Common myeloid progenitor, CD34-positive (primary cell): ENCODE data around the gene TOGARAM2.

ENCODE experiments used
- CTCF ChIA-PET: fragments of 350-600 bp; sonication (Branson Sonifier 250); formaldehyde crosslinking; loops from one replicate; lab custom pipeline; 2021; ENCODE audit warnings: antibody characterized with exemption; lab: Charles Lee
- POLR2A ChIA-PET: fragments of 350-600 bp; sonication (Branson Sonifier 250); formaldehyde crosslinking; loops from one replicate; lab custom pipeline; 2021; ENCODE audit warnings: antibody characterized with exemption; lab: Charles Lee
- DNase-seq, 3 donors: peaks; one replicate each; pipeline versions ENCODE4 v3.0.0 to v3.0.0-alpha.2; 2013
- H3K27ac ChIP-seq, 2 experiments: 1 replicate in 1 of 2; 2 replicates in 1 of 2; pipeline ENCODE4 v1.7.0; 2013; ENCODE audit warnings: inconsistent platforms in 2 of 2, low read length in 2 of 2, mild to moderate bottlenecking in 2 of 2, low read depth in 1 of 2, moderate library complexity in 1 of 2; ENCODE audit not compliant: severe bottlenecking in 2 of 2, insufficient read depth in 1 of 2, poor library complexity in 1 of 2
- H3K27me3 ChIP-seq, 5 experiments: replicated peaks in 2 of 5; 1 replicate in 3 of 5; 2 replicates in 2 of 5; pipeline versions ENCODE4 v1.6.1 to v1.7.0; 2013; ENCODE audit warnings: low read length in 4 of 5, mild to moderate bottlenecking in 2 of 5, moderate library complexity in 2 of 5, inconsistent platforms in 1 of 5; ENCODE audit not compliant: insufficient read depth in 5 of 5, control insufficient read depth in 4 of 5
- H3K36me3 ChIP-seq, 4 experiments: 1 replicate in 2 of 4; 2 replicates in 2 of 4; pipeline versions ENCODE4 v1.6.1 to v1.7.0; 2013; ENCODE audit warnings: low read length in 3 of 4, control low read depth in 1 of 4, mild to moderate bottlenecking in 1 of 4; ENCODE audit not compliant: control insufficient read depth in 4 of 4, insufficient read depth in 4 of 4
- H3K4me1 ChIP-seq, 4 experiments: 1 replicate in 3 of 4; 2 replicates in 1 of 4; pipeline versions ENCODE4 v1.6.1 to v1.7.1; 2013; ENCODE audit warnings: low read length in 3 of 4, mild to moderate bottlenecking in 3 of 4, control low read depth in 1 of 4, inconsistent platforms in 1 of 4, moderate library complexity in 1 of 4; ENCODE audit not compliant: control insufficient read depth in 4 of 4, insufficient read depth in 4 of 4; ENCODE audit errors: control extremely low read depth in 1 of 4
- H3K4me3 ChIP-seq, 7 experiments: 1 replicate in 4 of 7; 2 replicates in 3 of 7; pipeline versions ENCODE4 v1.5.1 to v1.7.0; 2013; ENCODE audit warnings: mild to moderate bottlenecking in 7 of 7, low read length in 6 of 7, moderate library complexity in 6 of 7, inconsistent platforms in 2 of 7, low read depth in 2 of 7, control low read depth in 1 of 7; ENCODE audit not compliant: insufficient read depth in 4 of 7, control insufficient read depth in 1 of 7; ENCODE audit errors: extremely low read depth in 1 of 7
- H3K9me3 ChIP-seq, 5 experiments: 1 replicate in 4 of 5; 2 replicates in 1 of 5; pipeline versions ENCODE4 v1.6.1 to v1.7.1; 2013; ENCODE audit warnings: low read length in 4 of 5, mild to moderate bottlenecking in 2 of 5, inconsistent platforms in 1 of 5, low read depth in 1 of 5, moderate library complexity in 1 of 5; ENCODE audit not compliant: control insufficient read depth in 4 of 5, insufficient read depth in 2 of 5; ENCODE audit errors: control extremely low read depth in 1 of 5
- WGBS: methylation state at CpG from one replicate; pipeline ENCODE4 v1.1.5; 2013; ENCODE audit not compliant: insufficient coverage; 5-methylcytosine and 5-hydroxymethylcytosine counted together

Gene TOGARAM2

DNA sequence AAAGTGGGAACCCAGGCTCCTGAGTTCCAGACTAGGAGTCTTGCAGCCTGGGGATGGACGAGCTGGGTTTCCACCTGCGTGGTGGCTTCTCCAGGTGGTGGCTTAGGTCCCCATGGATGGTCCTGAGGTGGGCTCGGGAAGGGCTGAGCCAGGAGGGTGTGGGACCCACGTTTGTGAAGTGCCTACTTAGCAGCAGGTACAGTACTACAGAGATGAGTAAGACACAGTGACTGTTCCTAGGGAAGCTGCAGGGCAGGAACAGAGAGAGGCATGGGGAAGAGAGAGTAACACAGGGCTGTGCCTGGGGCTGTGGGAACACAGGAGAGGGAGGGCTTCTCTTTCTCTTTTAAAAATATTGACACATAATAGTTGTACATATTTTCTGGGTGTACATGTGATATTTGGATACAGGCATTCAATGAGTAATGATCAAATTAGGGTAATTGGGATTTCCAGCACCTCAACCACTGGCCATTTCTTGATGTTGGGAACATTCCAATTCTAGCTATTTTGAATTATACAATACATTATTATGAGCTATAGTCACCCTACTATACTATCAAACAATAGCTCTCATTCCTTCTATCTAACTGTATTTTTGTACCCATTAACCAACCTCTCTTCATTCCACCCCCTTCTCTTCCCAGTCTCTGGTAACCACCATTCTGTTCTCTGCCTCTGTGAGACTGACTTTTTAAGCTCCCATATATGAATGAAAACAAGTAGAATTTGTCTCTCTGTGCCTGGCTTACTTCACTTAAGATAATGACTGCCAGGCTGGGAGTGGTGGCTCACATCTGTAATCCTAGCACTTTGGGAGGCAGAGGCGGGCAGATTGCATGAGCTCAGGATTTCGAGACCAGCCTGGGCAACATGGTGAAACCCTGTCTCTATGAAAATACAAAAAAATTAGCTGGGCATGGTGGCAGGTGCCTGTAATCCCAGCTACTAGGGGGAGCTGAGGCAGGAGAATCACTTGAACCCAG, 15.0 kb downstream of the TOGARAM2 start:
- Histone ChIP-seq H3K27me3 (no peaks in the 10 kb centered on the region), H3K36me3 (no peaks in the 10 kb centered on the region), H3K27ac (no peak overlapping the region), H3K9me3 (no peaks in the 10 kb centered on the region), H3K4me1 (peaks cover 3 to 24% (median 19%) of the 10 kb centered on the region in 4 experiments), H3K4me3 (no peak overlapping the region)
- ChIA-PET CTCF (interaction anchor here (0.5 to 1.7 kb wide), 3 partner anchors 18 to 133 kb away, joined by 3 to 5 read pairs (median 3); no protein-coding TSS in a partner anchor), POLR2A (interaction anchor here (0.6 kb wide), 2 partner anchors 51 to 526 kb away, joined by 6 to 11 read pairs; no protein-coding TSS in a partner anchor)
- WGBS = 90% methylated on average over 4 of the region's 6 CpGs
- no peak for DNase-seq

DNA sequence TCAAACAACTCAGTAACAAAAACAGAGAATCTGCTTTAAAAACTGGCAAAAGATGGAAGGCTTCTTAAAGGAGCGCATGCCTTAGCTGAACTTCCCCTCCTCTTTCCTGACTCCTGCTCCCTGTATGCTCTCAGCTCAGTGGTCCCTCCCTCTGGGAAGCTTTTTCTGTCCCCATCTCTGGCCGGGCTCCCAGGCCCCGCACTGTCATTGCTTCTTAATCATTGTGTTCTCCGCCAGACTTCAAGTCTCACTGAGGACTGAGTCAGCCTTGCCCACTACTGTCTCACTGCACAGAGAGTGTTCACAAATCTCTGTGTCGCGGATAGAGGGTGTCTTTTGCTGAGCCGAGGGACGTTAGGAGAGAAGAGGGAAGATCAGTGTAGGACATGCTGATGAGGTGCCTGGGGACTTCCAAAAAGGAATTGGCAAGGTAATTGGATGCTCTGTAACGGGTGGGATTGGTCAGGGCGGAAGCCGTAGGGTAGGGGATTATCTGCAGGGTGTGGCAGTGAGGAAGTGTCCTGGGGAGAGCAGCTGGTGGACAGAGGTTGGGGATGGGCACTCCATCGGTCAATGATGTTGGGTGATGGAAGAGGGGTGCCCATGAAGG, 16.2 kb downstream of the TOGARAM2 start:
- Histone ChIP-seq H3K27ac (no peak overlapping the region), H3K4me3 (no peak overlapping the region), H3K4me1 (peaks cover 3 to 29% (median 23%) of the 10 kb centered on the region in 4 experiments), H3K9me3 (no peaks in the 10 kb centered on the region), H3K27me3 (no peaks in the 10 kb centered on the region), H3K36me3 (no peaks in the 10 kb centered on the region)
- POLR2A ChIA-PET = no interaction called here
- WGBS = 94% methylated on average over 11 of the region's 12 CpGs
- DNase-seq = no peak
- CTCF ChIA-PET = interaction anchor here (1.7 kb wide), 1 partner anchor 36 kb away, joined by 5 read pairs; no protein-coding TSS in a partner anchor

DNA sequence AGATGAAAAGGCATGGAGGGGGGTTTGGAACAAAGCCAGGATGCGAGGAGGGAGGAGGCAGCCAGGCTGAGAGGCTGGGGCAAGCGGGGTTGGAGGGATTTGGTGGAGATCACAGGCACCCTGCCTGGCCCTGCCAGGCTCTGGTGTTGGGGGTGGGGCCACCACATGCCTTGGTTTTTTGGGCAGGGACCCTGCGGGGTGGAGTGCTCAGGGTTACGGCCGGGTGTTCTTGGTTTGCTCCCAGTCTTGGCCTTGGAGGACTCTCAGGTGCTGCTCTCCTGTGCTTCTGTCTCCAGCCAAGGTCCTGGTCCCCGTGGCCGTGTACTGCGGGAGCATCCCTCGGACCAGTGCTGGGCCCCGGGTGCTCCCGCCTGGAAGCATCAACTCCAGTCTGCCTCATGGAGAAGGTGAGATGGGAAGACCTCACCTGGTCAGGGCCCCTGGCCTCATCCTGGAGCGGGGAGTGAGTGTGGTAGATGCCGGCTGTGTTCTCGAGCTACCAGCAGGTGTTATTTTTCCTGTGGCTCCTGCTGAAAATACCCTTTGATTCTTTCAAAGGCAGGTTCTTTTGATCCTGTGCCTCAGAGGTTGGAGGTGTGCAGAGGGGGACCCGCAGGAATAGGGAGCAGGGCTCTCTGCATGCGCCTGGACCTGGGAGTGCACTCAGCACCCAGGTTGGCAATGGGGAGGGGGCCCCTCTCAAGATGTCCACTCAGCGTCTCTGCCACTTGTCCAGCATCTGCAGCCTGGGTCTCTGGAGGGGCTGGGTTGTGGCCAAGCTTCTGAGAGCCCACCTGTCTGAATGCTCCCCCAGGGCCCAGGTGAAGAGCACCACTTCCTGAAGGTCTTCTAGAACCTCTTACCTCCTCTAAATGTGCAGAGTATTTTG, 17.0 kb downstream of the TOGARAM2 start:
- H3K9me3 ChIP-seq = no peaks in the 10 kb centered on the region
- no peak overlapping the region for H3K27ac ChIP-seq
- no peaks in the 10 kb centered on the region for H3K36me3 ChIP-seq
- POLR2A ChIA-PET = no interaction called here
- CTCF ChIA-PET = interaction anchor here (5.4 kb wide), 1 partner anchor 14 kb away, joined by 38 read pairs; no protein-coding TSS in a partner anchor
- H3K27me3 ChIP-seq = no peaks in the 10 kb centered on the region
- H3K4me3 ChIP-seq = no peak overlapping the region
- DNase-seq = no peak
- peaks cover 3 to 29% (median 23%) of the 10 kb centered on the region in 4 experiments for H3K4me1 ChIP-seq
- 98% methylated on average over 12 of the region's 17 CpGs for WGBS

DNA sequence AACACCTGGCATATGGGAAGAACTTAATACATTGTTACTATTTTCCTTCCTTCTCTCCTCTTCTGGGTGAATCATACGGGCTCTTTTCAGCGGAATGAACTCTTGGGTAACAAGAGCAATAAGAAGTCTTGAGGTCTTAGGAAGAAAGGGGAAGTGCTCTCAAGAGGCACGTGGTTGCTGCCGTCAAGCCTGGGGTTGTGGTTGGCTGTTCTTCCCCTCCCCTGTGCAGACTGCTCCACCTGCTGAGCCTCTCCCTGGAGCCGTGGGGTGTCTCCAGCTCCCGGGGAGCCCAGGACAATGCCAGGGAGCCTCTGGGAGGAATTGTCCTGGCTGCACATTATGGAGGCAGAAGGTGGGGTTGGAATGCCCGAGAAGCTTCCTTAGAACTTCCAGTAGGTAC, 19.4 kb downstream of the TOGARAM2 start:
- Histone ChIP-seq H3K4me1 (peaks cover 3 to 22% (median 21%) of the 10 kb centered on the region in 4 experiments), H3K27me3 (no peaks in the 10 kb centered on the region), H3K36me3 (no peaks in the 10 kb centered on the region), H3K9me3 (no peaks in the 10 kb centered on the region), H3K27ac (no peak overlapping the region), H3K4me3 (peak overlapping the region in 1 of 7 experiments; percentile 35)
- POLR2A ChIA-PET = interaction anchor here (0.6 kb wide), 1 partner anchor 10 kb away, joined by 4 read pairs; no protein-coding TSS in a partner anchor
- 0% methylated on average over 4 of the region's 7 CpGs for WGBS
- CTCF ChIA-PET = interaction anchor here (1.1 to 5.4 kb wide), 4 partner anchors 11 to 42 kb away, joined by 4 to 38 read pairs (median 6); no protein-coding TSS in a partner anchor
- DNase-seq = peak; percentile 94 to 98 (median 96)

DNA sequence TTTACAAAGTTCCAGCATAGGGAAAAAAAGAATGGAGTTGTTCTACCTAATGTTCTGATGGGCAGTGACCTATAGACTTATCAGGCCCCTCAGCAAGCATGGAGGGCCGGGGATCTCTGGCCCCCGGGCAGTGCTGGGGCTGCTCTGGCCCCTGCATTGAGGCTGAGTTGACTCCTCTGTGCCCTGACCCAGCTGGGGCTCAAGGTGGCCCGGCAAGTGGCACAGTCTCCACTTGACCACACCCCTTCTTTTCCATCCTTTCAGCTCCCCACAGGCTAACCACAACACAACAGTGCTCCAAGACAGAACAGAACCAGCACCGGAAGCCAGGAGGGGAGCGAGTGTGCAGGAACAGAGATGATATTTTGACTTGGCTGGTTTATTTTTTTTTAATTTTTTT, 19.9 kb downstream of the TOGARAM2 start:
- no peaks in the 10 kb centered on the region for H3K9me3 ChIP-seq
- H3K27me3 ChIP-seq = no peaks in the 10 kb centered on the region
- H3K4me1 ChIP-seq = peaks cover 3 to 22% (median 21%) of the 10 kb centered on the region in 4 experiments
- peak overlapping the region in 1 of 7 experiments; percentile 35 for H3K4me3 ChIP-seq
- POLR2A ChIA-PET = no interaction called here
- no peaks in the 10 kb centered on the region for H3K36me3 ChIP-seq
- peak in 2 of 3 donors; percentile 18 to 30 for DNase-seq
- no peak overlapping the region for H3K27ac ChIP-seq
- WGBS = 78% methylated on average over 2 of the region's 5 CpGs
- CTCF ChIA-PET = interaction anchor here (0.6 to 5.4 kb wide), 6 partner anchors 11 to 921 kb away, joined by 3 to 38 read pairs (median 4); no protein-coding TSS in a partner anchor

DNA sequence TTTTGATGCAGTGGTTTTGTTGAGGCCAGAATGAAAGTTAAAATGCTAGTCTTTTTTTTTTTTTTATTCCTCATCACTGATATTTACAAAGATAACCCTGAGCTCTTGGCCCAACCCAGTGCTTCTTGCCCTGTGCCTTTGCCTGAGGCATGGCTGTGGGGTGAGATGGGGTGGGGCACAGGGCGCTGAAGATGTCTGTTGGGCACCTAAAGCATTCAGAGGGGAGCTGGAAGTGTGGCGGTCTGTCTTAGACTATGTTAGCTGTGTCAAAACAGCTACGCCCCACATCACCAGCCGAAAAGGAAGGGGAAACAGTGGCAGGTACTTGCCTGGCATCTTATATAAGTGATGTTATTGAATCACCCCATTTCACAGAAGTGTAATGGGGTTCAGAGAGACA, 20.7 kb downstream of the TOGARAM2 start:
- POLR2A ChIA-PET = no interaction called here
- peak in 2 of 3 donors; percentile 20 to 34 for DNase-seq

More for the DNA sequence above, 20.7 kb downstream of the TOGARAM2 start:
- no peaks in the 10 kb centered on the region for H3K27me3 ChIP-seq
- H3K9me3 ChIP-seq = no peaks in the 10 kb centered on the region
- no peak overlapping the region for H3K27ac ChIP-seq
- WGBS = 93% methylated on average over 2 of the region's 4 CpGs
- CTCF ChIA-PET = interaction anchor here (1.1 to 5.4 kb wide), 4 partner anchors 10 to 116 kb away, joined by 3 to 38 read pairs (median 6); no protein-coding TSS in a partner anchor
- H3K4me3 ChIP-seq = no peak overlapping the region
- no peaks in the 10 kb centered on the region for H3K36me3 ChIP-seq
- peaks cover 3 to 22% (median 21%) of the 10 kb centered on the region in 4 experiments for H3K4me1 ChIP-seq
